ENCODE results near the gene TCFL5.

DNA sequence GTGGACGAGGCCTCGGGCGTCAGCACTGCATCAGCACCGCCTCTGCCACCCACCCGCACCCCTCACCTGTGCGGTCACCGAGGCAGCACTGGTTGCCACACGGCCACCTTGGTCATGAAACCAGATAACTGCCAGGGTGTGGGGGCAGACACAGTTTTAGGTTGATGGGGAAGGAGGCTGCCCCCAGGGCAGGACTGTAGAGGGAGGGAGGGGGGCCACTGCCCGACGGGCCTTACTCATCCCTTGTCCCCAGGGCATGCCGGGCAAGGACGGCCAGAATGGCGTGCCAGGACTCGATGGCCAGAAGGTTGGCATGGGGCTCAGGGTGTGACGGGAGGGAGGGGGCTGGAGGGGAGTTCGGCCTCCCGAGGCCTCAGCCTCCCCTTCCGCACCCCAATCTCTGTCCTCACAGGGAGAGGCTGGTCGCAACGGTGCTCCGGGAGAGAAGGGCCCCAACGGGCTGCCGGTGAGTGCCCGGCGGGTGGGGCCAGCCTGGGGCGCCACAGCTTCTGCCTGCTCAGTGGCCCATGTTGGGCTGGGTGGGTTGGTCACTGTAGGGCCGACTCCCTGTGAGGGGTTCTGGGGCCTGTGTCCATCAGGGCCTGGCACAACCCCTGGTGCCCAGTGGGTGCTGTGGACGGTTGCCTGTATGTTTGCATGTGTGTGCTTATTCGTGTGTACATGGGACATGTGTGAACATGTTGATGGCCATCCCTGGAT is 33.0 kb downstream of the TCFL5 start:
- TF ChIP-seq, protein P1, sequence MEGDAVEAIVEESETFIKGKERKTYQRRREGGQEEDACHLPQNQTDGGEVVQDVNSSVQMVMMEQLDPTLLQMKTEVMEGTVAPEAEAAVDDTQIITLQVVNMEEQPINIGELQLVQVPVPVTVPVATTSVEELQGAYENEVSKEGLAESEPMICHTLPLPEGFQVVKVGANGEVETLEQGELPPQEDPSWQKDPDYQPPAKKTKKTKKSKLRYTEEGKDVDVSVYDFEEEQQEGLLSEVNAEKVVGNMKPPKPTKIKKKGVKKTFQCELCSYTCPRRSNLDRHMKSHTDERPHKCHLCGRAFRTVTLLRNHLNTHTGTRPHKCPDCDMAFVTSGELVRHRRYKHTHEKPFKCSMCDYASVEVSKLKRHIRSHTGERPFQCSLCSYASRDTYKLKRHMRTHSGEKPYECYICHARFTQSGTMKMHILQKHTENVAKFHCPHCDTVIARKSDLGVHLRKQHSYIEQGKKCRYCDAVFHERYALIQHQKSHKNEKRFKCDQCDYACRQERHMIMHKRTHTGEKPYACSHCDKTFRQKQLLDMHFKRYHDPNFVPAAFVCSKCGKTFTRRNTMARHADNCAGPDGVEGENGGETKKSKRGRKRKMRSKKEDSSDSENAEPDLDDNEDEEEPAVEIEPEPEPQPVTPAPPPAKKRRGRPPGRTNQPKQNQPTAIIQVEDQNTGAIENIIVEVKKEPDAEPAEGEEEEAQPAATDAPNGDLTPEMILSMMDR (IDR thresholded peaks at IDR 0.05) = no peak
- TF ChIP-seq POLR2A (IDR thresholded peaks at IDR 0.05) = no peak

Measured in adrenal gland (tissue), 5 donors.